ENCODE data around the gene NPAS2.

Gene NPAS2

DNA sequence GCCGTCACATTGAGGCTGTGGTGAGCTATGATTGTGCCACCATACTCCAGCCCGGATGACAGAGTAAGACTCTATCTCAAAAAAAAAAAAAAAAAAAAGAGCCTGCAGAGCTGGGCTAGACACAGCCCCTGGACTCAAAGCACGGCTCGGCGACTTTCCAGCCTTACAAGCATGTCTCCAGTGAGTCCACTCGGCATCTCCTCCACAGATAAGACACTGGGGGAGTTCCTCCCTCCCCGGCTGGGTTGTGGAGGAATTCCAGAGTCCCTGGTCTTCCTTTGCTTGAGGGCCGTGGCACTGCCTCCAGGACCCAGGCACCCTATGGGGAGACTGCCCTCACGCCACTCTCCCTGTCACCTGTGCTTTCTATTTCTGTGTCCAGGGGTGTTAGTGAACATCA lies 151.3 kb downstream of the NPAS2 start:
- DNase-seq (ENCODE audit: low read depth) = peak; percentile 21

DNA sequence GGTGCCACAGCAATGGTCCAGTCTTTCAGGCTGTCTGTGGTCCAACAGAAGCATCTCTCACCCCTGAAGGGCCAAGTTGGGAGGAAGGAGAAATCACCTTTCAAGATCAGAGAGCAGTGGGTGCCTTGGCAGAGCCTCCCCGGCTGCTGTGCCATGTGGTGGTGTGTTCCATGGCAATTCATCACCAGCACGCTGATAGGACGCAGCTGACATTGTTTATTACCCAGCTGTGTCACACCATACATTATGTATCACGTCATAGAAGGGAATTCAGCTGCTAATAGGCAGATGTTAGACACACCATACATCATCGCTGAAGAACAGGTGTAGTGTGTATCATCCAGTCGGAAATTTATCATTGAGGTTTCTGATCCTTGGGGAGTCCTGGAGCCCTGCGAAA lies 152.5 kb downstream of the NPAS2 start:
- DNase-seq (ENCODE audit: low read depth) = no peak

DNA sequence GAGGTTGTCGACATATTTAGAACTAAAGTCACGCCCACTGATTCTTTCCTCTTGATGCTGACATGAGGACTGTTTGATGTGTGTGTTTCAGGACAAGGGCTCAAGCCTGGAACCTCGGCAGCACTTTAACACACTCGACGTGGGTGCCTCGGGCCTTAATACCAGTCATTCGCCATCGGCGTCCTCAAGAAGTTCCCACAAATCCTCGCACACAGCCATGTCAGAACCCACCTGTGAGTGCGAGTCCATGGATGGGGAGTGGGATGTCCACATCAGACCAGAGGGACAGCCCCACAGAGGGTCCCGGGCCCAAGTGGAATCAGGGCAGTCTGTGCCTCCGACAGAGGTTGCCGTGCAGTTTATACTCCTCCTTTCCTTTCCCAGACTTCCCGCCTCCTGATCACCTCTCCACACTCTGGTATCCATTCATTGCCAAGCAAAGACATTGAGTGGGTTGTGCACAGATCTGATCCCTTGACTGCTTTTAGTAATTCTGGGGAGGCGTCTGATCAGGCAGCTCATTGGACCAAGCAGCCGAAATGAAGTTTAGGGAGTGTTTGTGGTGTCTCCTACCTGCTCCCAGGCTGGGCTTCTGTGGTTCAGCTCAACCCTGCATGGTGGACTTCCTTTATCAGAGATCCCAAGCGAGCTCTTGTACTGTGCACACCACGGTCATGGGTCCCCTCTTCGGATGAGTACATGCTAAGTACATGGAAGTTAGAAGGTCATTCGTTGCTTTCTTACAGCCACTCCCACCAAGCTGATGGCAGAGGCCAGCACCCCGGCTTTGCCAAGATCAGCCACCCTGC lies 155.0 kb downstream of the NPAS2 start:
- no peak for DNase-seq (ENCODE audit: low read depth)

DNA sequence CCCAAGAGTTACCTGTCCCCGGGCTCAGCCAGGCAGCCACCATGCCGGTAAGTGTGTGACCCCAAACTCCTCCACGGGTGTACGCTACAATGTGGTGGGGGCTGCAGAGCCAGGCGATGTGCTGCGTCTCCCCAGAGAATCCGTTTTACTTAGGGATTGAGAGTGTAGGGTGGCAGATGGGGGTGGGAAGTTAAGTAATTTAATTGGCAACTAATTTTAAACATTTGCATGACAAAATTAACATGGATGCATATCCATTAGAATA lies 155.5 kb downstream of the NPAS2 start:
- no peak for DNase-seq (ENCODE audit: low read depth)

DNA sequence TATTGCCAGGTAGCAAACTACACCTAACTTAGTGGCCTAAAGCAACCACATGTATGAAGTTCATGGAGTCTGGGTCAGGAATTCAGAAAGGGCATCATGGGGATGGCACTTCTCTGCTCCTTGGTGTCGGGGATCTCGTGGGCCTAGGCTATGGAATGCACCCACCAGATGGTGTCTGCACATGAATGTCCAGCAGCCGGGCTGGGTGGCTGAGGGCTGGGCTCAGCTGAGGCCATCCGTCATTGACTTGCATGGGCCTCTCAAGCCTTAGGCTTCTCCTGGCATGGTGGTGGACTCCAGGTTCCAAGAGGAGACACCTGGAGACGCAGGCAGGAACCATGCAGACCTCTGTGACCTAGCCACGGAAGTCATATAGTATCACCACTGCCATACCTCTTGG lies 156.1 kb downstream of the NPAS2 start:
- DNase-seq (ENCODE audit: low read depth) = no peak

DNA sequence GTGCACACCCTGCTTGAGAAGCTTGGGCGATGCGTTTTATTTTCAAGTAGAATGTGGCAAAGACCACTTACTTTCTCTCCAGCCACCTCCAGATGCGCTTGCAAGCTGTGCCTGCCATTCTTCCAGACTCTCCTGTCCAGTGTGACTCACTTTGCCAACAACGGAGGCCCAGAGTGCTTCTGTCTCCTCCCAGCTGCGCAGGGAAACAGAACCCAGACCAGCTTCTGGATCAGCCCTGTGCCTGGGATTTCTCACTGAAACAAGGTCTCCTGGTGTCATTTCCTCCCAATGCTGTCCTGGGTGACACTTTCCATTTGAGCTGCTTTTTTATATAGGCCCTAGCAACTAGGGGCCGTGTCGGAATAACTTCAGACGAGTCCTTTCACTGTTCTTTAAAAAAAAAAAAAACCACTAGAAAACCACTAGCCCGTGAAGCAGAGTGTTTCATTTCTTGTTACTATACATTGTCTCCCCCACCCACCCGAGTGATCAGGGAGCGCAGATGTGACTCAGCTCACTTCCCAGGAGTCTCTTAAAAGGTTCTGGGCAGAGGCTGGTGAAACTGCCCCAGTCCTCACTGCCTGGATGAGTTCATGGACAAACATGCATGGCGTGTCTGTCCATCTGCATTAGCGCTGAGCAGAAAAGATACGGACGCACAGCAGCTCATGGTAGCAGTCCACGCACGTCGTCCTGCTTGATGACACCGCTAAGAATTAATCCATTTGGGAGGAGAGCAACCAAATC lies 156.9 kb downstream of the NPAS2 start:
- peak; percentile 86 for DNase-seq (ENCODE audit: low read depth)

DNA sequence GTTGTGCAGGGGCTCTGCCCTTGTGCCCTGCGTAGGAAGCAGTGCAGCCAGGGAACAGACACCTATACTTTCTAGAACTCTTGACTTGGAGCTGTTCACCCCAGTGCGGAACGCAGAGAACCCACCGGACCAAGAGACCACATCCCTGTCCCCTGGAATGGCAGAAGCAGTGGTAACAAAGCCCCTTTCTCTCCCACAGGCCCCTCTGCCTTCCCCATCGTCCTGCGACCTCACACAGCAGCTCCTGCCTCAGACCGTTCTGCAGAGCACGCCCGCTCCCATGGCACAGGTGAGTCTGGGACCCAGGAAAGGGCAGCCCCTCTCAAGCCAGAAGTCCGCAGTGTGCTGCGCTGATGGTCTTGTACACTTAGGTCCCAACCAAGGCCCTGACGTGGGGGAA lies 157.6 kb downstream of the NPAS2 start:
- no peak for DNase-seq (ENCODE audit: low read depth)

DNA sequence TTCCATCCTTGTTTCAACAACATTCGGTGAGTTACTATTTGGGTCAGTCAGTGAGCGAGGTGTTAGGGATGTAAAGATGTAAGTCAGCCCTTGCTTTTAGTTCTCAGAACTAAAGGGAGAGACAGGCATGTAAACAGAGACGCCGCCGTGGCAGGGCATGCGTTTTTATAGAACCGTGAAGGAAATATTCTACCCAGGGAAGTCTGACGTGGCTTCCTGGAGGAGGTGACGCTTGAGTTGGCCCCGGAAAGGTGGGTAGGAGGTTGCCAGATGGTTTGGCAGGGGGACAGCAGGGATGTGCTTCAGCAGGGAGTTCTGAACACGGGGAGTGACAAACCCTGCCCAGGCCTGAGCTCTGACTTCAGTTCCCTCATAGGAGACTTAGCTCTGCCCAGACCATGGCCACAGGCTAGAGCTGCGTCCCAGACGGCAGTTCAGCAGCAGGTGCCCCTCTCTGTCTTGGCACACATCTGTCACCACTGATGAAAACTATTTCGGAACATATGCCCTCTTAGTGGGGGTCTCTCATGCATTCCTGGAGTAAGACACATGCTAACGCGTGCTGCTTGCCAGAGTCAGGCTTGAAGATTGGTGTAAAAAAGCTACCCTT lies 158.7 kb downstream of the NPAS2 start:
- DNase-seq (ENCODE audit: low read depth) = peak; percentile 32

DNA sequence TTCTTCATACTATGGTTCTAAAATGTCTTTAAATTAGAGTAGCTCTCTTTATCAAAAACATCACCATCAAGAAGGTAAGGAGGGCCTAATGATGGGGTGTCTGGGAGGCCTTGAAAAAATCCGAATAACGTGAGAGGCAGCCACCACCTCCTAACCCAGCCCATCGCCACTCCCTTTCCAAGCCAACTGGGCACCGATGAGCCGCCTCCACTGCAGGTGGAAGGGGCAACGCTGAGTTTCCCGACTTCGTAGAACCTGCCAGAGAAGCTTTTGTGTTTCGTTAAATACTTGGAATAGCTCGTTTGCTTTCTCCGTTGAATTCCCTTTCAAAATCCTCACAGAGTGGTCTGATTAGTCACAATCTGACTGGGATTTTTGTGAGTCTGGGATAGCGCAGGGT lies 160.1 kb downstream of the NPAS2 start:
- no peak for DNase-seq (ENCODE audit: low read depth)

DNA sequence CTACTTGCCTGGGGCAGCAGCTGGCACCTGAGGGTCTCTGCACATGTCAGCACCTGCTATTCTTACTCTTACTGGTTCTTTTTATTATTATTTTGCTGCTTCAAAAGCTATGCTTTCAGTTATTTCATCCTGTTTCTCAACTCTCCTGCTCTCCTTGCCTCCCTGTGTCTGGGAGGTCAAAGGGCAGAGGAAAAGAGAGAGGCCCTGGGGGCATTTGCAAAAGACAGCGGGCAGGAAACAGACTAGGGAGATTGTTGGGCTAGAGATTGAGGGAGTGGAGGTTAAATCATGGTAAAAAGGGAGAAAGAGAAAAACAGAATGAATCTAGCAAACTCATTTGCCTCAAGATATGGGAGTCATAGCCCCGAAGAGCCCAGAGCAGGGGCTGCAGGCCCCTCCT lies 161.1 kb downstream of the NPAS2 start:
- no peak for DNase-seq (ENCODE audit: low read depth)

DNA sequence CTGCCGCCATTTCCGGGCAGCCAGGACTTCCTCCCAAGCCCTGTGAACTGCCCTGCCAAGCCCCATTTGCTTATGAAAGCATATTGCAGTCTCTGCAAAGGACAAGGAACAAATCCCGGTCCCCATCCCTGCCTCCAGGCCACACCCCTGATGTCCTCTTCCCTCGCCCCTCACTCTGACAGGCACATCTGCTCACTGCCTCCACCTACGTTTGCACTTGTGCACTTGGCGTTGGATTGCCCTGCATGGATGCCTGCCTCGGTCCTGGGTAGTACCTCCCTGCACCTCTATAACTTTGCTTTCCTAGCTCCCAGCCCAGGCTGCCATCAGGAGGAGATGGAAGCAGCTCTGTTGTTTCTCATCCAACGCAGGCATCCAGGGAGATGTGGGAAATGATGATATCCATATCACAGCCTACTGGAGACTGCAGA lies 162.5 kb downstream of the NPAS2 start:
- no peak for DNase-seq (ENCODE audit: low read depth)

DNA sequence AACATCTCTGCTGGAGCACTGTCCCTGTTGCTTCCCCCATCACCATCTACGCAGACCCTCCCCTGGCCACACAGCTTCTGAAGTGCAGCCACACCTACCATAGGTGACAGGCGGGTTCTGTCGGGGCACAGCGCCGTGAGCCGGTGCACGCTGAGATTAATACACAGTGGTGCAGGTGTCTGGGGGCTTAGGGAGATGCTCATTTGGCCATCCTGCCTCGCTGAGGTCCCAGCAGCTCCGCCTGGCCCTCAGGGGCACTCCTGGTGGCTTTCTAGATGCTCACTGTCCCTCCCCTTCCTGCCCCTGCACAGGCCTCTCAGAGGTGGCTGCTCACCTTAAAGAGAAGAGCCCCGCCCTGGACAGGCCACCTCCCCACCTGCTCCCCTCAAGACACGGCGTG lies 163.3 kb downstream of the NPAS2 start:
- no peak for DNase-seq (ENCODE audit: low read depth)

DNA sequence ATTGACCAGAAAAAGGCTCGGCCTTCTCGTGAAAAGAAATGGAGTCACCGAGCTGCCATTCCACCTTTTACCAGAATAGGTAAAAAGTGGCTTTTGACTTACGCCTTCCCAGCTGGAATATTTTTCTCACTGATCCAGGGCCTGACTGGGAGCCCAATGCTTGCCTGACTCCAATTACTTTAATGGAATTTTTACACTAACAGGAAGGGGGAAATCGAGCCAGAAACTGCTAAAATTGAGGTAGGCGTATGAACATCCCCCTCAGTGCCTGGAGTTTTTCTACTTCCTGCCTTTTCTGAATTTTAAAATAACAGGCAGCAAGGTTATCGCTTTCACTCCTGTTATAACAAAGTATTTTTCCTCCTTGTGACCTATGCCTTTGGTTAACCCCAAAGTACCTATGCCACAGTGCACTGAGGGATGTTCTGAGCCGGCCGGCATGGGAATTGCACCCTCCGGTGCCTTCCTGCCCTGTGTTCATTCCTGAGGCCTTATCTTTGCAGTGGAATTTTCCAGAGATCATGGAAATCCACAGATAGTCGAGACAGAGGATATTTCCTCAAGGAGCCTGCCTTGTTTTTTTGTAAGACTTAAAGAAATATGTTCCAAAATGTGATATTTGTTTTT lies 163.9 kb downstream of the NPAS2 start:
- peak; percentile 68 for DNase-seq (ENCODE audit: low read depth)

DNA sequence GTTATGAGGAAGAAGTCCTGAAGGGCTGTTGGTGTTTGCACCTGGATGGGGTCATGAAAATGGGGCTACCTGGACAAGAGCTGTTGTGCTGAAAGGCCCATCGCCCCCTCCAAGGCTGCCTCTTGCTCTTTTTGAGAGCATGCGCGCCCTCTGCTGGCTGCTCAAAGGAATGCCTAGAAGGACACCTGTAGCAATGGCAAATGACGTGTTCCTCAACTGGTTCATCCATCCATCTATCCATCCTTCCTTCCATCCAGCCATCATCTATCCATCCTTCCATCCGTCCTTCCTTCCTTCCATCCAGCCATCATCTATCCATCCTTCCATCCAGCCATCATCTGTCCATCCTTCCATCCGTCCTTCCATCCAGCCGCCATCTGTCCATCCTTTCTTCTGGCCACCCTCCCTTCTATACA lies 165.0 kb downstream of the NPAS2 start:
- peak; percentile 59 for DNase-seq (ENCODE audit: low read depth)

DNA sequence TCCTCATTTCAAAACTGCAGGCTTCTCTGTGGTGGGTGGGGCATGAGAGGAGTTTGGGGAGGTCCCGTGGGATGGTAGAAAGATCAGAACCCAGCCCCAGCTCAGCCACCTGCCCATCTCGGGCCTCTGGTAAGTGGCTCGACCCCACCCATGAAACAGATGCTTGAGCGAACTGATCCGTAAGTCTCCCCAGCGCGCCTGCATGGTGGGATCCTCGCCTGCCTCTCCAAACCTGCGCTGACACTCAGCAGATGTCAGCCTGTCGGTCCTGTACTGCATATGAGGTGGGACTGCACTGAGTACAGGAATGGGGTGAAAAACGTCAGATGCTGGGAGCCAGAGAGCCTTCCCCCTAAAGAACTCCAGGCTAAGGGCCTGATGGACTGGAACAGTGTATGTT lies 166.2 kb downstream of the NPAS2 start:
- DNase-seq (ENCODE audit: low read depth) = no peak

DNA sequence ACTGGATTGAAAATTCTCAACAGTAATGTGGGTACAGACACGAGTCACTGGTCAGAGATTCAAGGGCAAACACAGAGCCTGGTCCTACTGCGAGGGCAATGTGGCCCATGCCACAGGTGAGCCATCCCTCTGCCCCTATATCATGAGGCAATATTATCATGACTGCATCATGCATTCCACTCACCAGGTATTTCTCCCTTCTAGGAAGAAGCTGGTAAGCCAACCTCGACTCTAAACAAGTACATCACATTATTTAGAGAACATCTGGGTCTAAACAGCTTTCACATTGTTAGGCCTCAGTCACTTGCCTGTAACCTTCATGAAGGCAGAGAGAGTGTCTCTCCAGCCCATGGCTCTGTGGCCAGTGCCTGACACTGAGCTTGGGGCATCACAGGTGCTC lies 167.6 kb downstream of the NPAS2 start:
- DNase-seq (ENCODE audit: low read depth) = no peak

DNA sequence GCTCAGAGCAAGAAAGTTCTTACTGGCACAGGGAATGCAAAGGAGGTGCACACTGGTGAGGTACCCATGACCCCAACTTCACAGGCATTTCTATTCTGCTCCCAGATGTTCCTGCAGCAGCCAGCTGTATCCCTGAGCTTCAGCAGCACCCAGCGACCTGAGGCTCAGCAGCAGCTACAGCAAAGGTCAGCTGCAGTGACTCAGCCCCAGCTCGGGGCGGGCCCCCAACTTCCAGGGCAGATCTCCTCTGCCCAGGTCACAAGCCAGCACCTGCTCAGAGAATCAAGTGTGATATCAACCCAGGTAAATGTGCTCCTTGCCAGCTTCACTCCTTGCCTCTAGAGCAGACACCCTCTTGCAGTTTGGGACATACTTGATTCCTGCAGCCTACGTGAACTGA lies 168.0 kb downstream of the NPAS2 start:
- DNase-seq (ENCODE audit: low read depth) = no peak

DNA sequence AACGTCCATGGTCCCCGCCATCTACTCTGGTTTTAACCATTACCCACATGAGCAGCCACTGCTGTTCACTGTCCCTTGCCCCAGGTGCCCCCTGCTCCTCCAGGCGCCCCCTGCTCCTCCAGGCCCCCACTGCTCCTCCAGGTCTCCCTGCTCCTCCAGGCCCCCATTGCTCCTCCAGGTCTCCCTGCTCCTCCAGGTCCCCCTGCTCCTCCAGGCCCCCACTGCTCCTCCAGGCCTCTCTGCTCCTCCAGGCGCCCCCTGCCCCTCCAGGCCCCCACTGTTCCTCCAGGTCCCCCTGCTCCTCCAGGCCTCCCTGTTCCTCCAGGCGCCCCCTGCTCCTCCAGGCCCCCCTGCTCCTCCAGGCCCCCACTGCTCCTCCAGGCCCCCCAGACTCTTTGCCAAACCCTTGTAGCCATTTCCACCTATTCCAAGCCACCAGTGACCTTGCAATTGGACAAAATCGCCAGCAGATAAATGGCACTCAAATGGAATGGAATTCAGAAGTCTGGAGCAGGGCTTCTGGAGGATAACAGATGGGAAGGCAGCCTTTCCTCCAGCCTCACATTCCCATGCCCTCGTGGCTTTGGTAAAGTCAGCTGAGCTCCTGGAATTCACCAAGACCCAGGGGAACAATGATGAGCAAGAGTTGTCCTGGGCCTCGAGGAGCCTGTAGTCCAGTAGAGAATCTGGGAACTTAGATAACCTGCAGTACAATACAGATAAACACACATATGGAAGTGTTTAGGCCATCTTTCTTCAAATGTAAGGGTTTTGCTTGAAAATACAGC lies 168.9 kb downstream of the NPAS2 start:
- DNase-seq (ENCODE audit: low read depth) = peak; percentile 51

DNA sequence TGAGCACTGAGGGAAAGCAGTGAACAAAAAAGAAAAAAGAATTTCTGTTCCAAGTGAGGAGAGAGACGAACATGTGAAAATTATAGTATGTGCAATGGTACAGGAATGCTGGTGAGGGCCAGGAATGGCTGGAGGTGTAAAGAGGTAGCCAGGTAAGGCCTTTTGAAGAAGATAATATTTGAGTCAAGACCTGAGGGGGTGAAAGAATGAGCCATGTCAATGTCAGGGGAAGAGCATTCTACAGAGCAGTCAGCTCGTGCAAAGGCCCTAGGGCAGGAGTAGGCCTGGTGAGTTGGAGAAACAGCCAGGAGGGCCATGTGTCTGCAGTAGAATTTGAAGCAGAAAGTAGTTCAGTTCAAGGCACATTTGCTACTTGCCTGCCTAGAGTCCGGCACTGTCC lies 169.7 kb downstream of the NPAS2 start:
- no peak for DNase-seq (ENCODE audit: low read depth)

DNA sequence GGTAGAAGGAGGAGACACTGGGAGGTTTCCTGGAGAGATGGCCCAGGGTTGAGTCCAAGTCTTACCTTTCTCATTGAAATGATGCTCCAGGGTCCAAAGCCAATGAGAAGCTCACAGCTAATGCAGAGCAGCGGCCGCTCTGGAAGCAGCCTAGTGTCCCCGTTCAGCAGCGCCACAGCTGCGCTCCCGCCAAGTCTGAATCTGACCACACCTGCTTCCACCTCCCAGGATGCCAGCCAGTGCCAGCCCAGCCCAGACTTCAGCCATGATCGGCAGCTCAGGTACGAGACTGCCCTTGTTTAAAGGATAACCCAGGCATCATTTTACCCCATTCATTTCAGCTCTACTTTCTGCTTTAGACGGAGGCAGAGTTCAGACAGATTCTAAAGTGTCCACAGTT lies 170.2 kb downstream of the NPAS2 start:
- no peak for DNase-seq (ENCODE audit: low read depth)

DNA sequence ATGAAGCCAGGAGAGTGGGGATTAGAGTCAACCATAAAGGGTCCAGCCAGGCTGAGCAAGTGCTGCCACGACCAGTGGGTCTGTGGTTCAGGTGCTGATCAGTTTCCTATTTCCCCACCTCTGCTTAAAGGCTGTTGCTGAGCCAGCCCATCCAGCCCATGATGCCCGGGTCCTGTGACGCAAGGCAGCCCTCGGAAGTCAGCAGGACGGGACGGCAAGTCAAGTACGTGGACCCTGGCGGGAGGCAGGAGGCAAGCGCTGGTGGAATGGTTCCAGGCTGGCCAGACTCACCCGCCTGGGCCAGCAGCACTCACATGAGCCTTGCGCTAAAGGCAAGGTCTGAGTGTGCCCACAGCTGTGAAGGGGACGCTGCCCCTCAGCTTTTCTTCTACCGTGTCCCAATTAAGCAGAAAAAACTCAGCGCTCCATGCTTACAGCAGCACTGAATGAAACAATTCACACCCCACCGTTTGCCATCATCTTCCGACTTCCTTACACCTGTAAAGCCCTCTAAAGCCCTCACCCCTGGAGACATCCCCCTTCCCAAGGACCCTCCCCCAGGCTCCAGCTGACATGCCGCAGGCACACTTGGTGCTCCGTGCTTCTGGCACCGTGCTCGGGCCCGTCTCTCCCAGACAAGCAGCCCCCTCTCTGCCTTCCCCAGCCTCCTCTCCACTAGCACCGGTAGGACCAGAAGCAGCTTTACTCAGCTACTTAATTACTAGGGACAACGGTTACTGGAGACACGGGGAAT lies 170.9 kb downstream of the NPAS2 start:
- no peak for DNase-seq (ENCODE audit: low read depth)

DNA sequence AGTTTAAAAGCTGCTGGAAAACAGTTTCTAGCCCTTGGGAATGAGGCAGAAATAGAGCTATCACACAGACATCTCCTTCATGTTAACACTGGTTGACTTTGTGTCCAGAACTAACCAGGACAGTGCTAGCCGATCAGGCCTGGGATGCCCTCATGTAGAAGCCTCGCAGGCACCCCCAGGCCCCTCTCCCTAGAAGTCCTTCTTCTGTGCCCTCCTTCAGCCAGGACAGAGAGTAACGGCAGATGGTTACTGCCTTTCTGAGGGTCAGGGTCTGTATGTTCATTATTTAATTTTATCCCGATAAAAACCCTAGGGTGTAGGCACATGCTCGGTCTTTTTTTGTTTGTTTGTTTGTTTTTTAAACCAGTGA lies 171.4 kb downstream of the NPAS2 start:
- DNase-seq (ENCODE audit: low read depth) = no peak

Data from amniotic epithelial cell (primary cell).